Activated CD4-positive, alpha-beta T cell treated with anti-CD3 and anti-CD28 coated beads, Interleukin-2, Interleukin-6, amounts not matched to agents 100 ng/mL and 50 ng/mL, durations not matched to agents 16 hours and 8 hours (primary cell): Measurements from ENCODE around the gene MBD3.
"Not testable (repeated sequence)": the region's sequence is repeated elsewhere in the genome, so short reads cannot be mapped to it uniquely, and the experiment has no call there.

ENCODE experiments used
- DNase-seq: peaks from one replicate; pipeline ENCODE4 v3.0.0-alpha.2; 2020

The MBD3 gene, protein sequence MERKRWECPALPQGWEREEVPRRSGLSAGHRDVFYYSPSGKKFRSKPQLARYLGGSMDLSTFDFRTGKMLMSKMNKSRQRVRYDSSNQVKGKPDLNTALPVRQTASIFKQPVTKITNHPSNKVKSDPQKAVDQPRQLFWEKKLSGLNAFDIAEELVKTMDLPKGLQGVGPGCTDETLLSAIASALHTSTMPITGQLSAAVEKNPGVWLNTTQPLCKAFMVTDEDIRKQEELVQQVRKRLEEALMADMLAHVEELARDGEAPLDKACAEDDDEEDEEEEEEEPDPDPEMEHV

DNA sequence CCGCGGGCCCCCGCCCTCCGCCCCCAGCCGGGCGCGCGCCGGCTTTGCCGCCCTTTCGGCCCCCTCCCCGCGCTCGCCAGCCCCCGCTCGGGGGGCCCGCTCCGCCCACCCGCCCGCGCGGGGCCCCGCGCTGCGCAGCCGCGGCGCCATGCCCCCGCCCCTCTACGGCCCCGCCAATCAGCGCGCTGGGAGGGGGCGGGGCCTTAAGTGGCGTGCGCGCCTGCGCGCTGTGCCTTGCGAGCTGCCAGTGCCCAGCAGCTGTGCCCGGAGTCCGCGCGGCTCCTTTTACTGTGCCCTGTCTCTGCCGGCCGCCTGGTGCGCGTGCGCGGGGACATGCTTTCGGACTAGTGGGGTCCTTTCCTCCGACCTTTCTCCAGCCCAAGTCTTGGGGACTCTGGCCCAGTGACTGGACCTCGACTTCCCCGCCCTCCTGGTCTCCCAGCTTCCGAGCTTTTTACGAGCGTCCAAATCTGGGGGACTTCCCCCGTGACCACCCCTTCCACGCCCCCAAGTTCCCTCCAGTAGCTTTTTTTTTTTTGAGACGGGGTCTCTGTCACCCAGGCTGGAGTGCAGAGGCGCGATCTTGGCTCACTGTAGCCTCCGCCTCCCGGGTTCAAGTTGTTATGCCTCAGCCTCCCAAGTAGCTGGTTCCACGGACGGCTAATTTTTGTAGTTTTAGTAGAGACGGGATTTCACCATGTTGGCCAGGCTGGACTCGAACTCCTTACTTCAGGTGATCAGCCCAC is at the start of gene MBD3:
Gene MBD3, minus strand, starts transcription at position 111 of the 746 bp plus-strand sequence. CDS start 234 bp downstream, outside the sequence.
- peak; percentile 94 for DNase-seq

DNA sequence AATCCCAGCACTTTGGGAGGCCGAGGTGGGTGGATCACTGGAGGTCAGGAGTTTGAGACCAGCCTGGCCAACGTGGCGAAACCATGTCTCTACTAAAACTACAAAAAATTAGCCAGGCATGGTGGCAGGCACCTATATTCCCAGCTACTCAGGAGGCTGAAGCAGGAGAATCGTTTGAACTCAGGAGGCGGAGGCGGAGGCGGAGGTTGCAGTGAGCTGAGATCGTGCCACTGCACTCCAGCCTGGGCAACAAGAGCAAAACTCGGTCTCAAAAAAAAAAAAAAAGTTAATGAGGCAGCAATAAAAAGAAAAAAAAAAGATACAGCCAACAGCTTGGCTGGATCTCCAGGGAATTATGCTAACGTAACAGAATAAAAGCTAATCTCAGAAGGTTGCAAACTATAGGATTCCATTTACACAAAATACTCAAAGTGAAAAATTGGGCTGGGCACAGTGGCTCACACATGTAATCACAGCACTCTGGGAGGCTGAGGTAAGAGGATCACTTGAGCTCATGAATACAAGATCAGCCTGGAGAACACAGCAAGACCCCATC is 48.3 kb upstream of the MBD3 start:
- not testable (repeated sequence) for DNase-seq

DNA sequence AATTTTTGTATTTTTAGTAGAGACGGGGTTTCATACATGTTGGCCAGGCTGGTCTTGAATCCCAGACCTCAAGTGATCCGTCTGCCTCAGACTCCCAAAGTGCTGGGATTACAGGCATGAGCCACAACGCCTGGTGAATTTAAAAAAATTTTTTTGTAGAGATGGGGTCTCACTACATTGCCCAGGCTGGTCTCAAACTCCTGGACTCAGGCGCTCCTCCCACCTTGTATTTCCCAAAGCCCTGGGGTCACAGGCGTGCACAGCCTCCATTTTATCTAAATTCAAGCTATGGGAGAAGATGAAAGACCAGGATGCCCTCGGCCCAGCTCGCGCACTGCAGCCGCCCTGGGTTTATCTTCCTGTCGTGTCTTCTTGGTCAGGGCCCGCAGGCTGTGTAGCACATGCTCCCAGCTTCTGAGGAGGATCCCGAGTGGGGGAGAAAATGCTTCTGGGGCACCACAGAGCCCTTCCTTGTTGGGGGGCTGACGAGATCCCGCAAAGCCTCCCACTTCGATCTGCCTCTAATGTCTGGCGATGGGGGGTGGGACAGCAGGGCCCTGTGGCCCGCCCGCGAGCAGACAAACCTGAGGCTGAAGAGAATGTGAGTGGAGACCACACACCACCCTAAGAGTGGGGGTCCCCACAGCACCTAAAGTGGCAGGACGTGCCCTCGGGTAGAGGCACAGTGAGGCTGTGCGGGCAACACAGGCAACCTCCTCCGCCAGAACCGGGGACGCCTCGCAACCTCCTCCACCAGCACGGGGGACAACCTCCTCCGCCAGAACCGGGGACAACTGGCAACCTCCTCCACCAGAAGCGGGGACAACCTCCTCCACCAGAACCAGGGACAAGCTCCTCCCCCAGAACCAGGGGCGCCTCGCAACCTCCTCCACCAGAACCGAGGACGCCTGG is 43.9 kb upstream of the MBD3 start:
- no peak for DNase-seq

DNA sequence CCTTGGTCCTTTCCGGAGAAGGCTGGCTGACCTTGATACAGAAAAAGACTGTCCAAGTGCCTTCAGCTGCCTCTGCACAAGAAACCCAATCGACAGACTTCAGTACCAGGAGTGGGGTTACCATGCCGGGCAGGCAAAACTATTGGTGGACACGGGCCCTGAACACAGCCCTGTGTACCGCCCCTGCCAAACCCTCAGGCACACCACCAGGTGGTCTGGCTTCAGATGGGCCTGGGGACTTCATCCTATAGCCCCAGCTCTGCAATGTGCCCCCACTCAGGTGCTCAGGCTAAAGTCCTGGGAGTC is 42.2 kb upstream of the MBD3 start:
- DNase-seq, result no peak

DNA sequence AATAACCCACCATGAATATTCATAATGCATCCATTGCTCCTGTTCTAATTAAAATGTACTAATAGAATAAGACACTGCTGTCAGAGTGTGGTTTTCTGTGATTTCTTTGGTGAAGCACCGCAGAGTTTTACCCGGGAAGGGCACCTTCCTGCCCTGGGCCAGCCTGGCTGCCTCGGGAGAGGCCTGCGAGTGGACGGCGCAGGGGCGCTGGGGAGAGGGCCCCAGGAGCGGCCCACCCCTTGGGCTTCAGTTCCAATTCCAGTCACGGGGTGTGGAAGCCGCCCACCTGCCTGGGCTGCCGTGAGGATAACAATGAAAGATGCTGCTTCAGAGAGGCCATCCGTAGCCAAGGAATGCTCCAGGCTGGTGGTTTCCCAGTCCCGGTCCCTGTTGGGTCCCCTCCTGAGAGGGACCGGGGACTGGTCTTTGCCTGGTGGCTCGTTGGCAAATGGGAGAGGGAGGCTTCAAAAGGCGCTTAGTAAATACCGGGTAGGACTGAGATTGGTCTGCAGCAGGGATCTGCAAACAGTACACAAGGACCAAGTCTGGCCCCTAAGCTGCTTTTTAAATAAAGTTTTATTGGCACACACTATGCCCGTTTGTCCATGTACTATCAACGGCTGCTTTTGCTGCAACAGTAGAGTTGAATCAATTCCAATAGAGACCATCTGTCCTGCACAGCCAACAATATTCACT is 41.7 kb upstream of the MBD3 start:
- no peak for DNase-seq

DNA sequence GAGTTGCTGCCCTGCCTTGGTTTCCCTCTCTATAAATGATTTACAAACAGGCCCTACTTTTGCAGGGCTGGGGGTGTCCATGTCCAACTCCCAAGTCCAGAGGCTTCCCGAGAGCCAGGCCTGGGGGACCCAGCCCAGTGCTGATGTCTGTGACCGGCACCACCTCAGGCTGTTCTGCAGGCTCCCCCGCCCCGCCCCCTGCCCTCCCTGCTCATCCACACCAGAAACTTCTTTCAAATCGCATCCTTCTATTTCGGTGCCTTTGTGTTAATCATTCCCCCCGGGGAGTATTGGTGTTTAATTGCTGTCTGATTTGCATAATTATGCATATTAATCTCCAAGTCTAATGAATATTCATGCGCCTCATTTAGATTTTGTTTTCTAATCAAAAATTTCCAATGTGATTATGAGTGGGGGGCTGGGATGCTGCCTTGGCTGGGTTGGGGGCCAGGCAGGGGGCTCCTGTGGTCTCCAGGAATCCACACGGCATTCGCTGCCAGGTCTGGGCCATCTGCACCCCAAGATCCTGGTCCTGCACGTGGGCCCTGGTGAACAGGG is 40.7 kb upstream of the MBD3 start:
- no peak for DNase-seq

DNA sequence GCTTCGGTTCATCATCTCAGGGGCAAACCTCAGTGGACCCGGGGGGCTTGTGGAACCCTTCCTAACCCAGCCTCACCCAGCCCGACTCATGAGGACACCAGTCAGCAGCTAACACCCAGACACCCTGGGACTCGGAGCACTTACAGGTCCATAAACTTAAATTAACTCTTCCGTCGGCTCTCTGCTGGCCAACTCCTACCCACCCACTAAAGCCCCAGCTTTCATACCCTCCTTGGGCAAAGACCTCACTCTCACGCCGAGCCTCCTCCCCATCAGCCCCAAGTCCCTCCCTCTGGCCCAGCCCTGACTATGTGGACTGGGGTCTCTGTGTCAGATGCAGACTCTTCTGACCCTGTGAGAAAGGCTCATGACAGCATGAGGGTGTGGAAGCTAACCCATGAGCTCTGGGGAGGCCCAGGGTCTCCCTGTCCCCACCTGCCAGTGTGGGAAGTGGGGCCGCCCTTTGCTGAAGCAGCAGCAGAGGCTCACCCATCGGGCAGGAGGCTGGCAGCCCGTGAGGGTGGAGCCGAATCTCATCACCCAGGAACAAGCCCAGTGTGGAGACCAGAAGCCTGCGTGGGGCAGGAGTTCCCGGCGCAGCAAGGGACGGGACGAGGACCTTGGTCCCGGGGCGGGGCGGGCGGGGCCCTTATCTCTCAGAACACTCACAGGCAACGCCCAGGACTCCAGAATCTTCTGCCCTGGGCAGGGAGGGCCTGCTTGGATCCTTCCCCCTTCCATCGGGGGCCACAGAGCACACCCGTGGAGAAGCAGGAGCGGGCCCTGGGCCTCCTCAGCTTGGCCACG is 40.0 kb upstream of the MBD3 start:
- DNase-seq, result no peak

DNA sequence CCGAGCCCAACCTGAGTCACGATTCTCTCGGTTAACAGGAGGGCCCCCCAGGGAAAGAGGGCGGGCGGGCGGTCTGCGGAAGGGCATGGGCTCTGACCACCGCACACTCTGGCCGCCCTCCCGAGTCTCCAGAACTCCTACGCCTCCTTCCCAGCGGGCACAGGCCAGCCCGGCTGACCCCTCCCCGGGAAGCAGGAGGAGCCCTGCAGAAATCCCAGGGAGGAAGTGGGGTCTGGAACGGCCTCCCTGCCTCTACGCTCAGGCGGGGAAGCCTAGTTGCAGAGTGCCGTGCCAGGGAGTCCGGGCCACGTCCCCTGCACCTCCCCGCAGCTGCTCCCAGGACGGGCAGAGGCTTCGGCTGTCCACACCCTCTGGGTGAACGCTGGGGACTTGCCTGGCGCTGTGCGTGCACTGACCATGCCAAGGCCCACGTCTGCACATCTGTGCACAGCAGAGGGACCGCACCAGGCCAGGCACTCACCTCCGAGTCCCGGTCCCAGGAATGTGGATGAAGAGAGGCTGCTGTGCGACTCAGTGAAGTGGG is 39.0 kb upstream of the MBD3 start:
- no peak for DNase-seq

DNA sequence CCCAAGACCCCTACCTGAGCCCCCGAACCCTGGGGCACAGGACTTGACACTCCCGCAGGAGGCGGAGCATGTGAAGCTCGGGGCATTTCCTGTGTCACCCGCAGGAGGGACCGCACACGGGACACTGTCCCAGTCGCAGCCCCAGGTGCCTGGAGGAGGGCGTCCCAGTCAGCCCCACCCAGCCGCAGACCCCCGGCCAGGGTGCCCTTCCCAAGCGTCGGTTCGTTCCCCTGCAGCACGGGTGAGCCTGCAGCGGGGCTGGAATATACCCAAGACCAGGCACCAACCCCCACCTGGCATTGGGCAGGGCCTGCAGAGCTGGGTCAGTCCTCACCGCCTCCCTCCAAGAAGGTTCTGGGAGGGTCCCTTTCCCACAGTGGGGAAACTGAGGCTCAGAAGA is 38.1 kb upstream of the MBD3 start:
- DNase-seq, result no peak

DNA sequence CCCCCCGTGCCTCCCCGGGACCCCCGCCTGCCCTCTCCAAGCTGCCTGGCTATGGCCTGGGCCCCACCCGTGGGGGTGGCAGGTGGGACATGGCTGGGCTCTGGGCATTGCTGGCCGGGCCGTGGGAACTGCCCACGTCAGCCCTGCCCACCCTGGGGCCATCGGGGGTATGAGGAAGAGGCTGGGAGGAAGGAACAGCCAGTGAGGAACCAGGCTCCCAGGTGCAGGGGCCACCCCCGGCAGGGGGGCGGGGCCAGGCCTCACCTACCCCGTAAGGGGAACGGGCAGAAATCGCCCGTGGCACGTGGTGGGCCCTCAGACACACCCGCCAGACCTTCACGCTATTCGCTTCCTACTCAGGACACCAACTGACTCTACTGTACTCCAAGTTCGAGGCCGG is 37.3 kb upstream of the MBD3 start:
- no peak for DNase-seq

DNA sequence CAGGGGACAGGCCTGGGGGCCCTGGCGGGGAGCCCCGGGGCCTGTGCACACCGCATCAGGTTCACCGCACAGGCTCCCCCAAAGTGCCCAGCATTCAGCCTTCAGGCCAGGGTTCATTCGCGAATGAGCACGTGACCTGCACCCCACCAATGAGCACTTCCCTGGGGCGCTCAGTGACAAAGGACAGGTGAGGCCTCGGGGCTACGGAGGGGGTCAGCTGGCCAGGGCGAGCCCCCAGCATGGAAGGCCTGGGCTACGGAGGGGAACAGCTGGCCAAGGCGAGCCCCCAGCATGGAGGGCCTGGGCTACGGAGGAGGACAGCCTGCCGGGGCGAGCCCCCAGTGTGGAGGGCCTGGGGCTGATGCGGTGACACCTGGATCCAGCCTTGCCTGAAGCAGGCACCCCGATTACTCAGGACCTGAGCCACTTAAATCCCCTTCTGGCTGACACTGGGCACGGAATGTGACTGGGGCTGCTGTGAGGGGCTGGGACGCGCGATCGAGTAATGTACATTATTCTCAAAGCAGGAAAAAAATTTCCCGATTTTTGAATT is 36.7 kb upstream of the MBD3 start:
- no peak for DNase-seq

DNA sequence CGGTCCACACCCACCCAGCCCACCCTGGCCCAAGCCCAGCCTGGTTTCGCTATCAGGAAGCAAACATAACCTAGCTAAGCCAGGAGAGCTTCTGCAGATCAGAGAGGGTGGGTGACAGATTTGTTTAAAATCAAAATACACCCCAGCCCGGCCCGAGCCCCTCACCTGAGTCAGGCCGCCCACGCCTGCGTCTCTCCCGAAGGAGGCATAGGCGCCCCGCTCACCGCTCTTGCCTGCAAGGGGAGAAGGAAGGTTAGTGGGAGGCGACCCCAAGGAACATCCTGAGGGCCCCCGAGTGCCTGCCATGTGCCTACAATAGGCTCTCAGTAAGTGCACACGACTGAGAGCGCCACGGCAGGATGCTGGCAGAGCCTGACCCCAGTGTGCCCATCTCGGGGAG is 34.5 kb upstream of the MBD3 start:
- DNase-seq, result no peak

DNA sequence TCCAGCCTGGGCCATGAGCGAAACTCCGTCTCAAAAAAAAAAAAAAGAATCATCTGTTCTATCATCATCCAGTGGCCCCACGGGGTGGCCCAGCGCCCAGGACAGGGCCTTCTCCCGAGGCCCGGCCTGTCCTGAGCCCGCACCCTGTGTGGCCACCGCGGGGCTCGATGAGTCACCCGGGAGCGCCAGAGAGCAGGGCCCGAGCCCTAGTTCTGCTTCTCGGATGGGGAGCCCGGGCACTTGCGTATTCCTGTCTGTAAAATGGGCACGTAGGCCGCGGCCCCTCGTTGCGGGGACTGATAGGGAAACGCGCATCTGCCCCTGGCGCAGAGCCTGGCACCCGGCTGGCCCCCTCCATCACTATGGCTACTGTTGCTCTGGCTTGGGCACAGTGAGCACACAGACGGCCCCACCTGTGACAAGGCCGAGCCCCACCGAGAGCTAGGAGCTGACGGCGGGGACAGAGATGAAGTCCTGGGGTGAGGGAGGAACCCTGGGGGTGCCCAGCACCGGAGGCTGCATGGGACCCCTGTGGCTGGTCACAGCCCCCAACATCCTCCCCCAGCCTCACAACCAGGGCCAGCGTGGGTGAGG is 33.8 kb upstream of the MBD3 start:
- DNase-seq, result no peak

DNA sequence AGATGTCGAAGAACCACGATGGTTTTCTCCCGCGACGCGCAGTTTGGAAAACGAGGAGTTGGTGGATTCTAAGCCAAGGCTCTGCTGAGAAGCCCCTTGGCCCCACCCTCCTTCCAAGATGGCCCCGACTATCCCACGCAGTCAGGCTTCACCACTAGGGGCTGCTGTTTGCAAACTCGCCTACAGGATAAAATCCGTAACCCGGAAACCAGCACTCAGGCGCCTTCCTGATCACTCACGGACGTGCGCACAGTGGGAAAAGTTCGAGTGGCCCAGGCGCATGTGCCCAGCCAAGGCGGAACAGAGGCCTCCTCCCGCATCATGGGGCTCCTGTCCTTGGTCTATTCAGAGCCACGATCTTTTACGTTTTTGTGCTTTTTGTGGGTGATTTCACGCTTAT is 31.8 kb upstream of the MBD3 start:
- peak; percentile 49 for DNase-seq

DNA sequence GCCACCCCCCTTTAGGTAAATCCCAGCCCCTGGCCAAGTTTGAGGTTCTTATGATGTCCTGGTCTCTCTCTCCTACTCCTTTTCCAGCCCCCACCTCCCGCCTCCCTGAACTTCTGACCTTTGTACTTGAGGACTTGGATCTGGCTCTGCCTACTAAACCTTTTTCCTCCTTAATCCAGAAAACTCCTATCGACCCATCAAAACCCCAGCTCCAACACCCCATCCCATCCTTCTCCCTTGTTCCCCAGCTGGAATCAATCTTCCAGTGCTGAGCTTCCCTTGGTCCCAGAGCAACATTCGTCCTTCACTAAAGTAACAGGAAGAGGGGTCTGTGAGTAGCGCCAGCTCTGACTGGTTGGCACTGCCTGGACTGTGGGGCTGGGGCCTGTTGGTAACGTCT is 29.9 kb upstream of the MBD3 start:
- no peak for DNase-seq

DNA sequence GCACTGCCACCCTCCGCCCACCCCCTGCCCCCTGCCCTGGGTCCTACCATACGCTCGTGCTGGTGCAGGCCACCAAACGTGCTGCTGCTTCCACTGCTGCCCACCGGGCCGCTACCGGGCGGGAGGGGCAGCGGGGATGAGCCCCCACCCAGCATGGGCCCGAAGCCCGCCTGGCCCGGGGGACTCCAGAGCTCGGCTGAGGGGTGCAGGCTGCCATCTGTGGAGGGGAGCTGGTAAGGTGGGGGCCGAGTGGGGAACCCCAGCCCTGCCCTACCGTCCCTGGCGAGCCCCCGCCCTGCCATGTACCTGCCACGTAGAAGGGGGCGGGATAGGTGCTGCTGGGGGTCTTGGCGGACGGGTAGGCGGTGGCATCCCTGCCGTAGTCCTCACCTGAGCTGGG is 29.3 kb upstream of the MBD3 start:
- no peak for DNase-seq

DNA sequence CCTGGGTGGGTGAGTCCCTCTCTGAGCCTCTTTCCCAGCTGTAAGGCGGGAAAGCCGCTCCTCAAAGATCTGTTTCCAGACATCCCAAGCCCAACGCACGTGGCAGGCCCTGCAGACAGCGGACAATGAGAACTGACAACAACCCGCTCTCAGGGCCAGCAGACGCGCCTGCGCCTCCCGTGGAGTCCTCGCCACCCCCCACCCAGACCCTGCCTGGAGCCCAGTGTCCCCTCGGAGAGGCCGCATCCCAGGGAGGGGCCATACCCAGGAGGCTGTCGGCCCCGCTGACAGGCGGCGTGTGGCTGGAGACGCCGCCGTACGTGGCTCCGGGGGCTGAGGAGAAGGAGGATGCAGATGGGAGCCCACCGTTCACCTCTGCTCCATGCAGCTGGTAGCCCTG is 28.9 kb upstream of the MBD3 start:
- DNase-seq, result no peak

DNA sequence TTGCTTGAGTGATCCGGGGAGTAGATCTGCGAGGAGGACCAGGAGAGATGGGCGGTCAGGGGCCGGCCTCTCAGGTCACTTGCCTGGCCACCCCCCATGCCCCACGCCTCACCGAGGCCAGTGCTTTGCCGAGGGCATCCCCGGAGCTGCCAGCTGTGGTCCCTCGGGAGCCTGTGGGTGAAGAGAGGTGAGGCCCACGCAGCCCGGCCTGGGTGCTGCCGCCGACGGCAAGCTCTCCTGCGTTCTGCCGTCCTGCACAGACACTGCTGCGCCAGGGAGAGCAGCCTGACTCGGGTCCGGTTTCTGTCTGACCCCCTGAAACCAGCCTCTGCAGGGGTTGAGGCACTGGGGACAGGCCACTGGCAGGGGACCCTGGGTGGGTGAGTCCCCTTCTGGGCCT is 28.4 kb upstream of the MBD3 start:
- DNase-seq, result no peak

DNA sequence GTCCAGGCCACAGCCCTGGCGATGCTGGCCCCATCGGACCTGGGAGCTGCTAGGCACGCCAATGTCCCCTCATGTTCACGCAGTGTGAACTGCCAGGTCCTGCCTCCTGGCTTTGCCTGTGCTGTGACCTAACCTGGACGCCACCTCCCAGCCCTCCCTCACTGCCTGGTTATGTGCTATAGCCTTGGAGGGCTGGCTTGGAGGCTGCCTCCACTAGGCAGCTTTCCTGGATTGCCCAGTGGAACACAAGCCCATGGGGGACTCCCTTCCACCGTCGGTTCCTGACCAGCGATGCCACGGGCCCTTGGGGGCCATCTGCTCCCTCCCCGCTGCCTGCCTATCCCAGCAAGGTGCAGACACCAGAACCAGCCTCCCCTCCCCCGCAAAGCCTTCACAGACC is 27.8 kb upstream of the MBD3 start:
- no peak for DNase-seq

DNA sequence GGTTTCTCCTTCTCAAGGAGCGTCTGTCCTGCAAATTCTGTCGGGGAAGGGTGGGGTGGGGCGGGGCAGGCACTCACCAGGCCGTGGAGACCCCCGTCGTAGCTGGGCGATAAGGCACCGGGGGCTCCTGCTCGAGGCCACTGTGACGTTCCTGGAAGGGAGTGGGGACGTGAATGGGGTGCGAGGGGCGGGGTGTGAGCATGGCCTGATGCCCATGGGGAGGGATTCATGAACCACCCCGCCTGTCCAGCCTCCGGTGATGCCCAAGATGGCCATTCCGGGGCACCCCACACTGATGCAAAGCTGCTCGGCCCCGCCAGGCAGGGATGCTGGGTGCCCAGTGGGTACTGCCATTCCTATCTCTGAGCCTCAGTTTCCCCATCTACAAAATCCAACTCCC is 27.0 kb upstream of the MBD3 start:
- no peak for DNase-seq

DNA sequence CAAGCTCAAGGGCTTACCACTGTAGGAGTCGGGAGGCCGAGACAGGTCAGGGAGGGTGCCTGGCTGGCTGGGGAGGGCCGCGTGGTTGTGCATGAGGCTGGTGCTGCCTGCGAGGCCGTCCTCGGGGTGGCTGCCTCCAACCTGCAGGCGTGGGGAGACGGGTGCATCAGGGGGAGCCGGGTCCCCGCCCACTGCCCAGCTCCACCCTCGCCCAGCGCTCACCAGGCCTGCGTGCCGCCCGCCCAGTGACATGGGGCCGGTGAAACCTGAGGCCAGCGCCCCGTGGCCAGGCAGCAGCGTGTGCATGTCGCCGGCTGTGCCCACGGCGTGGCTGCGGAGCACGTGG is 26.4 kb upstream of the MBD3 start:
- DNase-seq, result no peak
